ENCODE measurements around the gene ST8SIA1.

The ST8SIA1 gene

GRCh38 chr12:22332202-22332601 is 2.3 kb downstream of the ST8SIA1 start:
- H3K4me3 ChIP-seq (ENCODE audit: insufficient read length, low read depth), result no peak overlapping the region
- H3K36me3 ChIP-seq (ENCODE audit: insufficient read depth, insufficient read length, low read length), result no peaks in the 10 kb centered on the region
- peaks cover 3% of the 10 kb centered on the region for H3K4me1 ChIP-seq (ENCODE audit: insufficient read depth, insufficient read length)
- no peaks in the 10 kb centered on the region for H3K9me3 ChIP-seq (ENCODE audit: insufficient read depth, low read length)
- no peak overlapping the region for H3K9ac ChIP-seq (ENCODE audit: insufficient read length, low read depth)
- peaks cover 40% of the 10 kb centered on the region for H3K27me3 ChIP-seq (ENCODE audit: insufficient read depth, insufficient read length)
- TF ChIP-seq ZNF274 (IDR thresholded peaks at IDR 0.05; ENCODE audit: low read depth, low read length) (no peak), YY1 (IDR thresholded peaks at IDR 0.05; ENCODE audit: insufficient read depth, insufficient read length) (no peak), SUZ12 (IDR thresholded peaks at IDR 0.05; ENCODE audit: extremely low read depth, insufficient read depth, insufficient read length) (no peak)
- no peak for DNase-seq (ENCODE audit: low read depth, low spot score)

DNA sequence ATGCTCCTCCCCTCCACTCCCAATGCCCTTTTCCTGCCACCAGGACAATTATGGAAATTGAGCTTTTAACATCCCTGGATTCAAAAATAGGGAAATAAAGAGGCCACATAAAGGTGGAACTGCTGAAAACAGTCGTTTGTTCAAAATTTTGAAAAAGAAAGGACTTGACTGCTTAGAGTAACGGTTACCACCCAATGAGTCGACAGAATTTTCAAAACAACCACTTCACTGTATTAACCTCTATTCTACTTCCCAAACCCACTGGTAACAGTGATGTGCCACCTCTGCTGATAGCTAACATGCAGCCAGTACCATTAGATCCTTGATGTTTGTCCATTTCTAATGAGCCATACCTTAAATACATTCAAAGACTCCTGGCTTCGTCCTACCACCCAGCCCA is 4.9 kb downstream of the ST8SIA1 start:
- TF ChIP-seq SUZ12 (IDR thresholded peaks at IDR 0.05; ENCODE audit: extremely low read depth, insufficient read depth, insufficient read length) (no peak), YY1 (IDR thresholded peaks at IDR 0.05; ENCODE audit: insufficient read depth, insufficient read length) (no peak), ZNF274 (IDR thresholded peaks at IDR 0.05; ENCODE audit: low read depth, low read length) (no peak)

GRCh38 chr12:22325218-22325617 is 9.3 kb downstream of the ST8SIA1 start:
- no peak for TF ChIP-seq YY1 (IDR thresholded peaks at IDR 0.05; ENCODE audit: insufficient read depth, insufficient read length)
- TF ChIP-seq ZNF274 (IDR thresholded peaks at IDR 0.05; ENCODE audit: low read depth, low read length), result no peak
- TF ChIP-seq SUZ12 (IDR thresholded peaks at IDR 0.05; ENCODE audit: extremely low read depth, insufficient read depth, insufficient read length), result no peak
- peaks cover 4% of the 10 kb centered on the region for H3K4me1 ChIP-seq (ENCODE audit: insufficient read depth, insufficient read length)
- H3K36me3 ChIP-seq (ENCODE audit: insufficient read depth, insufficient read length, low read length), result no peaks in the 10 kb centered on the region
- no peaks in the 10 kb centered on the region for H3K9me3 ChIP-seq (ENCODE audit: insufficient read depth, low read length)
- H3K9ac ChIP-seq (ENCODE audit: insufficient read length, low read depth), result no peak overlapping the region
- no peaks in the 10 kb centered on the region for H3K27me3 ChIP-seq (ENCODE audit: insufficient read depth, insufficient read length)
- H3K4me3 ChIP-seq (ENCODE audit: insufficient read length, low read depth), result no peak overlapping the region
- no peak for DNase-seq (ENCODE audit: low read depth, low spot score)

More for the DNA sequence above, 4.9 kb downstream of the ST8SIA1 start:
- no peaks in the 10 kb centered on the region for H3K9me3 ChIP-seq (ENCODE audit: insufficient read depth, low read length)
- H3K36me3 ChIP-seq (ENCODE audit: insufficient read depth, insufficient read length, low read length), result no peaks in the 10 kb centered on the region
- peaks cover 32% of the 10 kb centered on the region for H3K27me3 ChIP-seq (ENCODE audit: insufficient read depth, insufficient read length)
- H3K9ac ChIP-seq (ENCODE audit: insufficient read length, low read depth), result no peak overlapping the region
- H3K4me1 ChIP-seq (ENCODE audit: insufficient read depth, insufficient read length), result peaks cover 3% of the 10 kb centered on the region
- DNase-seq (ENCODE audit: low read depth, low spot score), result no peak
- H3K4me3 ChIP-seq (ENCODE audit: insufficient read length, low read depth), result no peak overlapping the region

DNA sequence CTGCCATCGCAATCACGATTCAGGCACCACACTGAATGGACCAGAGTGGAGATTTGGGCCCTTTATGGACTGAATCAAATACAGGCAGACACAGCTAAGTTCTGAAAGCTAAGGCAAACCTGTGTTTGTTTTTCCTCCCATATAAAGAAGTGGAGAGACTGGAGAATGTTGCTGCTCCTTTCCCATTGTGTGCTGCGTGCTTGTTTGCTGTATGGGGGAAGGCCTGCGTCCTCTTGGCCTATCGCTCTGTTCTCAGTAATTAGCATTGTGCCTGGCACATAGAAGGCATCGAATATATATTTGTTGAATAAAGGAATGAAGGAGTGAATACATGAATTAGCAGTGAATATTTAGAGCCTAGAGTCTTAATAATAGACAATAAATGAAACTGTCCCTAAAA is 12.4 kb downstream of the ST8SIA1 start:
- no peaks in the 10 kb centered on the region for H3K9me3 ChIP-seq (ENCODE audit: insufficient read depth, low read length)
- H3K4me3 ChIP-seq (ENCODE audit: insufficient read length, low read depth), result no peak overlapping the region
- no peak for DNase-seq (ENCODE audit: low read depth, low spot score)
- no peaks in the 10 kb centered on the region for H3K36me3 ChIP-seq (ENCODE audit: insufficient read depth, insufficient read length, low read length)
- H3K4me1 ChIP-seq (ENCODE audit: insufficient read depth, insufficient read length), result peaks cover 4% of the 10 kb centered on the region
- no peaks in the 10 kb centered on the region for H3K27me3 ChIP-seq (ENCODE audit: insufficient read depth, insufficient read length)
- TF ChIP-seq ZNF274 (IDR thresholded peaks at IDR 0.05; ENCODE audit: low read depth, low read length) (no peak), YY1 (IDR thresholded peaks at IDR 0.05; ENCODE audit: insufficient read depth, insufficient read length) (no peak), SUZ12 (IDR thresholded peaks at IDR 0.05; ENCODE audit: extremely low read depth, insufficient read depth, insufficient read length) (no peak)
- no peak overlapping the region for H3K9ac ChIP-seq (ENCODE audit: insufficient read length, low read depth)

DNA sequence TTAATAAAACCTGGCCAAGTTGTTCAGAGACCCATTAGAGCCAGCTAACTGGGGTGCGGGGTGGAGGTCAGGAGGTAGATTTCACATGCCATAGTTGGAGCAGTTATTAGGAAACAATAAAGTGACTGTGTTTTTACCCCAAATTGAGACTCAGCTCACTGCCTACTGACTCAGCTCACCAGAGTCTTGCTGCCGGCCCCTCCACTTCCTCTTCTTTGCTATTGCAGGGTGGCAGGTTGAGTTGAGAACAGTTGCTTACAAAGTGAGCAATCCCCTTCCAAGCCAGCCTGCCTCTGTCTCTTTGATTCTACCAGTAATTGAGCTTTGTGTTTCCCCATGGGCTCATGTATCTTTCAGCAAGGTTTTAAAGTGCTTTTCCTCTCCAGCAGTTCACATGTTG is 12.9 kb downstream of the ST8SIA1 start:
- no peak for DNase-seq (ENCODE audit: low read depth, low spot score)
- TF ChIP-seq SUZ12 (IDR thresholded peaks at IDR 0.05; ENCODE audit: extremely low read depth, insufficient read depth, insufficient read length) (no peak), YY1 (IDR thresholded peaks at IDR 0.05; ENCODE audit: insufficient read depth, insufficient read length) (no peak), ZNF274 (IDR thresholded peaks at IDR 0.05; ENCODE audit: low read depth, low read length) (no peak)
- H3K9me3 ChIP-seq (ENCODE audit: insufficient read depth, low read length), result no peaks in the 10 kb centered on the region
- H3K27me3 ChIP-seq (ENCODE audit: insufficient read depth, insufficient read length), result no peaks in the 10 kb centered on the region
- no peaks in the 10 kb centered on the region for H3K36me3 ChIP-seq (ENCODE audit: insufficient read depth, insufficient read length, low read length)
- no peak overlapping the region for H3K4me3 ChIP-seq (ENCODE audit: insufficient read length, low read depth)
- peaks cover 4% of the 10 kb centered on the region for H3K4me1 ChIP-seq (ENCODE audit: insufficient read depth, insufficient read length)
- H3K9ac ChIP-seq (ENCODE audit: insufficient read length, low read depth), result no peak overlapping the region

GRCh38 chr12:22321018-22321605 is 13.4 kb downstream of the ST8SIA1 start:
- Histone ChIP-seq H3K9ac (ENCODE audit: insufficient read length, low read depth) (no peak overlapping the region), H3K36me3 (ENCODE audit: insufficient read depth, insufficient read length, low read length) (no peaks in the 10 kb centered on the region), H3K4me1 (ENCODE audit: insufficient read depth, insufficient read length) (peaks cover 4% of the 10 kb centered on the region), H3K27me3 (ENCODE audit: insufficient read depth, insufficient read length) (no peaks in the 10 kb centered on the region), H3K9me3 (ENCODE audit: insufficient read depth, low read length) (no peaks in the 10 kb centered on the region), H3K4me3 (ENCODE audit: insufficient read length, low read depth) (no peak overlapping the region)
- no peak for DNase-seq (ENCODE audit: low read depth, low spot score)
- TF ChIP-seq ZNF274 (IDR thresholded peaks at IDR 0.05; ENCODE audit: low read depth, low read length) (no peak), YY1 (IDR thresholded peaks at IDR 0.05; ENCODE audit: insufficient read depth, insufficient read length) (no peak)

DNA sequence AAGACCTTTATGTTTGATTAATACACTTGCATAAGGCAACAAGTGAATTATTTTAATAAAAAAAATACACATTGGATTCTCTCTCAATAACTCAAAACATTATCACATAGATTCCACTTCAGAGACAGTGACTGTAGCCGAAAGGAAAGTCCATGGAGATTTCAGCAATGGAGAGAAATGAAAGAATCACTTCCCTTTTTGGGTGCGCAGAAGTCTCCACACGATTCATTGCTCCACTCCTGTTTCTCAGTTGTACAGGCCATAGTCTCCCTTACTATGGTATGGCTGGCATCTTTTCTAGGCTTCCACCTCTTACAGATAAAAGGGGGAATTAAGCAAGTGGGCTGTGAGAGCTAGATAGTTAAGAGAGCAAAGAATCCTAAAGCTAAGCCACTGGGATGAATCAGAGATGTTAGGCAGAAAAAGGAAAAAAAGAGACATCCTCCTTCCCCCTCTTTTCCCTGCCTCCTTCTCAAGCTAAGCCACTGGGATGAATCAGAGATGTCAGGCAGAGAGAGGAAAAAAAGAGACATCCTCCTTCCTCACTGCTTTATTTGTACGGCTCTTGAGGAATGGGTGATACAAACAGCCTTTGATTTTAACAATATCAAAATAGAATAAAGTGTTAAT is 16.3 kb downstream of the ST8SIA1 start:
- H3K9ac ChIP-seq (ENCODE audit: insufficient read length, low read depth), result no peak overlapping the region
- no peaks in the 10 kb centered on the region for H3K36me3 ChIP-seq (ENCODE audit: insufficient read depth, insufficient read length, low read length)
- H3K9me3 ChIP-seq (ENCODE audit: insufficient read depth, low read length), result no peaks in the 10 kb centered on the region
- H3K4me1 ChIP-seq (ENCODE audit: insufficient read depth, insufficient read length), result peaks cover 4% of the 10 kb centered on the region
- no peak for DNase-seq (ENCODE audit: low read depth, low spot score)
- TF ChIP-seq YY1 (IDR thresholded peaks at IDR 0.05; ENCODE audit: insufficient read depth, insufficient read length), result no peak
- no peak for TF ChIP-seq SUZ12 (IDR thresholded peaks at IDR 0.05; ENCODE audit: extremely low read depth, insufficient read depth, insufficient read length)
- no peak for TF ChIP-seq ZNF274 (IDR thresholded peaks at IDR 0.05; ENCODE audit: low read depth, low read length)
- no peaks in the 10 kb centered on the region for H3K27me3 ChIP-seq (ENCODE audit: insufficient read depth, insufficient read length)
- no peak overlapping the region for H3K4me3 ChIP-seq (ENCODE audit: insufficient read length, low read depth)
